HG02870 (cell line): Measurements from ENCODE around the gene REPS2.

Source experiments
- ATAC-seq: cut with Tn5 transposase; IDR thresholded peaks from one replicate; pipeline ENCODE4 v1.9.1; 2021; ENCODE audit warnings: mild to moderate bottlenecking, moderate library complexity; ENCODE audit not compliant: unreplicated experiment

The REPS2 gene

DNA sequence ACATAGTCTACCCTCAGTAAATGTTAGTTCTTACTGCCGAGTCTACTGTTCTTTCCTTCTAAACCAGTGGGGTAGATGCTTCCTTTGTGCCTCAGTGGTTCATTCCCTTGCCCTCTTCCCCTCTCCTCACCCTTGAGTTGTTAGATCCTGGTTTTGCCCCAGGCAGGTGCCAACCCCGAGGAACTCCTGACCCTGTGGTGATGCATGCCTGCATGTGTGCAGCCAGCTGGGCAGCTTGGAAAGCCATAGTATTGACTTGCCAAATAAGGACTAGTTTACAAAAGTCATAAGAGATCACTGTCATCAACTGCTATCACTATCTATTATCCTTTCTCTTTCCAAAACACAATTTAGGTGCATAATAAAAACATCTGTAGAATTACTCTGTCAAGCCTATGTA is 50.9 kb downstream of the REPS2 start:
- no peak for ATAC-seq

DNA sequence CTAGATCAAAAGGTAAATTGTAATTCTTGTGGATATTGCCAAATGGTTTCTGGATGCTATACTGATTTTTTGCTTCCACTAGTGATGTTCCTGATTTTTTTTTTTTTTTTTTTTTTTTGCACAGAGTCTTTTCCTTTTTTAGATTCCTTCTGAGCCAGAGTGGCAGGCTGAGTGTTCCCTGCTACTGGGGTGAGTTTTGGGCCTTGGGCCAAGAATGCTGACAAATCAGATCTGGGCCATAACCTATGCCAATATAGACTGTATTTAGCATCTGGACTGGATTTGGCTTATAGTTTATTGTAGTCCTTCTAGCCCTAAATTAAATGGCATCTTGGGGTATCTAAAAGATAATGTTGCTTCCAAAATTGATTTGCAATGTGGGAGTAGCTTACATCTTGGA is 52.8 kb downstream of the REPS2 start:
- ATAC-seq, result no peak

DNA sequence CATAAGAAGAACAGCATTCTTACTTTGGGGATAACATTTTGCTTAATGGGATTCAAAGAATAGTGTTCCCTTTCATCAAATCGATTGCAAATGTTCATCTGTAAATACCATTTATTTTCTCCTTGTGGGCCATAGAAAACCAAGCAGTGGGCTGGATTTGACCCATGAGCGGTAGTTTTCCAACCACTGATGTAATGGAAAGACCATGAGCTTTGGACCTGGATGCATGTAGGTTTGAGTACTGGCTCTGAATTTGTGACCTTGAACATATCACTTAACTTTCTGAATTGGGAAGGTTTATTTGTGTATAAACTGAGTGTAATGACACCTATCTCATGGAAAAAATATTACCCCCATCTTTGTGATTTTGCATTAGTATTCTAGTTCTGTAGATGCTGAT is 54.3 kb downstream of the REPS2 start:
- ATAC-seq, result no peak

DNA sequence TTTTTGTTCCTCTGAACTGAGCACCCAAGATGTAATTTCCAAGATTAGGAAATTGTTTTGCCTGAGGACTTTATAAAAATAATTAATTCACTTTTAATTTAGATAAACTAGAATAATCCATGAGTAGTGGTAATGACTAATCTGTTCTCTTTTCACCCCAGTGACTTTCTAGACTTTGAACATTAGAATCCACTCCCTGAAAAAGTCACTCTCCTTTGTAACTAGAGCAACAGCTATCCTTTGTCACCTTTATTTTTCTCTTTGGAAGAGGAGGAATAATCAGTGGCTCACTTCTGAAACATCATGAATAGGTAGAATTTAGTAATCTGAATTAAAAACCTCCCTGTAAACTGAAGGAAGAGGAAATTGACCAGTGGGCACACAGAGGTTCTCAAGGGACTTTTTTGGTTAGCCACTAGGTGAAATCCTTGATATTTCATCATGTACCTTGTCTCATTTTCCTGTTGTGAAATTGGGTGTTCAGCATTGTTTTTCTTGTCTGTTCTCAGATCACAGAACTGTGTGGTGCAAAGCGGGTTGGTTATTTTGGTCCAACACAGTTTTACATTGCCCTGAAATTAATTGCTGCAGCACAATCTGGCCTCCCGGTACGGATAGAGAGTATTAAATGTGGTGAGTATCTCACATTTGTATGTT is 59.4 kb downstream of the REPS2 start:
- no peak for ATAC-seq

DNA sequence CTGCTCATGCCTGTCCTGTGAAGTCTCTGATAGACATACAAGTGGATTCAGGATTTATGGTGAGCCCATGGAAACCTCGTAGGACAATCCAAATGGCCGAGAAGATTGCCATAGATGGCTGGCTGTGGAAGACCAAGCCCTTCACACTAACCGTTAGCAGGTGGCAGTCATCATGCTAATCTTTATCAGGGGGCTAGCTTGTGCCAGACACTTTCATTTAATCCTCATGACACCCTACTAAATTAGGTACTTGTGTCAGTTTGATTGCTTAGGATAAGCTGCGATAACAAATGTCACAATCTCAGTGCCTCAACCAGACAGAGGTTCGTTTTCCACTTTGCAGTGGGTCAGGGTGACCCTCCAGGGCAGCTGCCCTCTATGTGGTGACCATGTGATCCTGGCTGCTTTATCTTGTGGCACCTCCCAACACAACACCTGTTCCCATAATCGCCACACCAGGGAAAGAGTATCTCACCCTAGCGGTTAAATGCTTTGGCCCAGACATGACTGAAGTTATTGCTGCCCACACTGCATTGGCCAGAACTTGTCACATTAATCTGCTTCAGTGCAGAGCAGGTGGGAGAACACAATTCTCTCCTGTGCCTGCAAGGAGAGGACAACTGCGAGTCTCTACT is 60.8 kb downstream of the REPS2 start:
- no peak for ATAC-seq

DNA sequence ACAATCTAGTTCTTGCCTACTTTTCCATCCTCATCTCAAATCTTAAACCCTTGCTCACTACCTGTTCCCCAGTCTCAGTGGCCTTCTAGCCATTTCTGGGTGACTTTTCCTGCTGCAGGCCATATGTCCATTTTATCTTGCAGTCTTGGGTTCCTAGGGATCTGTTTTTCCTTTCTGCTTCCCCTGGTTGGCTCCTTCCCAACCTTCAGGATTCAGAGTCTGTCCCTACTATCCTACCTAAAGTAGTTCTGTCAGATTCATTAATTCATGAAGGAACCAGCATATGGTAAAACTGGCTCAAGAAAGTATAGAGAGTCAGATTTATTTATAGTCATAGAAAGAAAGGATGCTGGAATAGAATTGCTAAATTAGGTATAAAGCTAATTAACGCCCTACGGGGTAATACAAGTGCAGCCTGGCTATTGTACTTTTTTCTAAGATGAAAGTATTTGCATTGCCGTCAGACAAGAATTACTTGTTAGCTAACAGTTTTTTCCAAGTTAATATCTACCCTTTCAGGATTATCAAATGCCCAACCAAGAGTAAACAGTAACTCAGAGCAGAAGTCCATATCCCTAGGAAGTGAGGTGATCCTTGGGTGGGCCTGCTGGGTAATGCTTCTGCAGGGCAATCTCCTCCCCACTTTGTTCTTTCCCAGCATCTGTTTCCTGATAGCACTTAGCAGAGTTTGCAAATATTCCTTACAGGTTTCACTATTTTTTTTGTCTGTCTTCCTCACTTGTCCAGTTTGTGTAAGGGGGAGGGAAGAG is 63.6 kb downstream of the REPS2 start:
- no peak for ATAC-seq

DNA sequence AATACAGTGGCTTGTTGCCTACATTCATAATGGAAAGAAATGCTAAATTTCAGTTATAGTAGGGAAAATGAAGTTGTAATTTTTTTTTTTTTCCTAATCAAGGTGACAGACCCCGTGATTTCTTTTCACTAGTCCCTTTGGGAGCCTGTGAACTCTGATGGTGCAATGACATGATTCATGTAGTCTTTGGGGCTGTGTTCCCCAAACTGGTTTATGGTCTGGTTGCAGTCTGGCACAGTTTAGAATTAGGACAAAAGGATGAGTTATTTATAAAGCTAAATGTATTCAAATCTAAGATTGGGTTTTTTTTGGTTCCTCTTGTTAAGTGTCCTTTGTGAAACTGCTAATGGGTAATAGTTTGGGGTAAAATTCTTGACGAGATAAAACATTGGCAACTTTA is 66.0 kb downstream of the REPS2 start:
- ATAC-seq, result no peak

DNA sequence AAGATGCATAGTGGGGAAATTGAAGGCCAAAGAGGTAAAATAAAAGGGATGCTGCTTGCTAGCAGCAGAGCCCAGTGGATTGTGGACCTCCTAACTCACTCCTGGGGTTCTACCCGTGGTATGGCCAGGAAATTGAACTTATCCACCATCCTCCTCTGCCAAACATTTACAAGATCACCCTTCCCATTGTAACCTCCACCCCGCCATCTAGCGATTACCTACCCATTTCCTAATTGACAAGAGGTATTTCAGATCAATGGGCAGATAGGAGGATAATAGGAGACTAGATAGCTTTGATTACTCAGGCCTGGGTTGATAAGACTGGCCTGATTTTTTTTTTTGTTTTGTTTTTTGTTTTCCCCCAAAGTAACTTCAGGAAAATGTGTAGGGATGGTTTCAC is 67.8 kb downstream of the REPS2 start:
- ATAC-seq, result no peak

DNA sequence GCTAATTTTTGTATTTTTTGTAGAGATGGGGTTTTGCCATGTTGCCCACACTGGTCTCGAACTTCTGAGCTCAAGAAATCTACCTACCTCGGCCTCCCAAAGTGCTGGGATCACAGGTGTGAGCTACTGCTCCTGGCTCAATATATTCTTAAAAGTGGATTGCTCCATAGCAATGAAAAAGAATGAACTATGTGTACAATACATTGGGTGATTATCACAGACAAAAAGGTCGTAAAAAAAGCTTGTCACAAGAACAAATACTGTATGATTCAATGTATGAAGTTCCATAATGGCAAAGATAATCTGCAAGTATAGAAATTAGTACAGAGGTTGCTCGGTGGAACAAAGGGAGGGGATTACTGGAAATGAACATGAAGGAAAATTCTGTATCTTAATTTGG is 70.7 kb downstream of the REPS2 start:
- no peak for ATAC-seq

DNA sequence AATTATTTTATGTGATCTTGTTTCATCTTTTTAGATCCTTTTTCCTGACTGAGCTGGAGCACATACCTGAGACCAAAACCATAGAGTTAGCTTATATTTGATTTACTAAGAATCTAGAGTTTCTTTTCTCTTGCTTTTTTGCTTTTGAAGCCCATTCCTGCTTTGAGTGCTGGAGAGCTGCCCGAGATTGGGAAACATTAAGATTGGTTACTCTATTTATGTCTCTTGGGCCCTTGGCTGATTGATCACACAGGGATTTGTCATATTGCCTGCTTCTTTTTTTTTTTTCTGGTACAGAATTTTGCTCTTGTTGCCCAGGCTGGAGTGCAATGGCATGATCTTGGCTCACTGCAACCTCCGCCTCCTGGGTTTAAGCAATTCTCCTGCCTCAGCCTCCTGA is 73.9 kb downstream of the REPS2 start:
- no peak for ATAC-seq

DNA sequence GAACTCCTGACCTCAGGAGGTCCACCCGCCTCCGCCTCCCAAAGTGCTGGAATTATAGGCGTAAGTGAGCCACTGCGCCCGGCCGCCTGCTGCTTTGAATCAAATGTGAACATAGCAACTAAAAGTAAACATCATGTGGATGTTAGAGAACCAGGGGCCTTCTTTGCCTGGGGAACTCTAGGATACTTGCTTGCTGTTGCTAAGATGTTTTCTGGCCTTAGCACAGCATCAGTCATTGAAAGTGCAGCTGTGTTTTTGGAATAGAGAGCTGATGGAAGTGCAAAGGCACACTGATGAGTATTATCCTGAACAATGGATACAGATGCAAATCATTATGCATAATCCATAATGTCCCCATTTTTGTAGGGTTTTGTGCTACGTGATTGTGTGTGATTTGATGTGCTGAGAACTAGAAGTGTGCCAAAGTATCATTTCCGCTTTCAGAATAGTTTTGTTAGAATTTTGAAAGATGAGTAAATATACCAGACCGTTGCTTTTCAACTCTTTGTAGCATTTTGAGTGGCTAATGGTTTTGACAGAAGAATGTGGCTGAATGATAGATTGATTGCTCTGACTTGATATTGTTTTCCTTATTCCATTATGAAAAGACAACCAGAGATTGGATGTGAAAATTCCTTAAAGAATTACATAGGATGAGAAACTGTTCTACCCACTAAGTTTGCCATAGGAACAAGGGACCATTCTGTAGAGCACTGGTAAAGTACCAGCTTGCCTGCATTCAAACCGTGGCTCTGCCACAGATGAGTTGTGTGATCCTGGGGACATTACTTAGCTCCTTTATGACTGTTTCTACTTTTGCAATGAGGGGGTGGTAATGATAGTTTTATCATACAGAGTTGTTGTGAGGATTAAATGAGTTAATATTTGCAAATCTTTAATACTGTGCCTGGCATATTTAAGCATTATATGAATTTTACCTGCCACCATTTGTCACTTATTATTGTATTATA is 74.7 kb downstream of the REPS2 start:
- no peak for ATAC-seq

DNA sequence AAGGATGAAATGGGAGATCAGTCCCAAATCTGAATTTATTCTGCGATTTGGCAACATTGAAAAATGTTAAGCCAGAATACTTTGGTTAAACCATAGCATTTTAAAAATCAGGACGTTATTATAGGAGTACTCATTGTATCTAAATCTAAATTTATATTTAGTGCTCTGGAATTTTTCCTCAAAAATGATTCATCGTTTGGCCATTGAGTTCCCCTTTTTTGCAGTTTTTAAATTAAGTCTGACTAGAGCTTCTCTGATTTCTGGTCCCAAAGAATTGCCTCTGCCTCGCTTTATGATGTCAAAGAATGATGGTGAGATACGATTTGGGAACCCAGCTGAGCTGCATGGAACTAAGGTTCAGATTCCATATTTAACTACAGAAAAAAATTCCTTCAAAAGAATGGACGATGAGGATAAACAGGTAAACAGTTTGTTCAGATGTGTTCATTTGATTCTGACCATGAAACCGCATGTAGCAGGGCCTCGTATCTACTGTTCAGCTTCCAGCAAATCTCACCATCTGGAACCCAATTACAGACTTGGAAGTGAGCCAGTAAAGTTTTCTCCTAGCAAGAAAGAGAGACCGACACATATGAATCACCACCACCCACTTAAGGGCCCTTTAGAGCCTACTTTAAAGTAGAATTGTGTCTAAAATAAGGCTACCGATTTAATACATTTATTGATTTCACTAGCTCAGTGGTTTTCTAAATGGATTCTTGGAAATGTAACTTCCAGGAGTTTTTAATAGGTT is 75.6 kb downstream of the REPS2 start:
- ATAC-seq, result no peak

DNA sequence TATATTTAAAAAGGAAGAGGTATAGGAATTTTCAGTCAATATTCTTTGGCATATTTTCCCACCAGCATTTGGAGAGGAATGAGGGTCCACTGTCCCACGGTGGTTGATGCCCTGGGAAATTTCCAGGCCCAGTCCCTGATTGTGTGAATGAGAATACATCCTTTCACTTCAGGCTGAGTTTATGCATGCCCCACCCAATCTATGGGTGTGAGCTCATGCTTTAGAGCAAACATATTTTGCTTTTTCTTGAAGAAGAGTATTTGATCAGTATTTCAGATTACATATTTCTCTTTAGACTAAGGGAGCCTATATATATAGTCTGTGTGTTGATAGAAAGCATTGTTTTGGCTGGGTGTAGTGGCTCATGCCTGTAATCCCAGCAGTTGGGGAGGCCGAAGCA is 77.2 kb downstream of the REPS2 start:
- no peak for ATAC-seq

DNA sequence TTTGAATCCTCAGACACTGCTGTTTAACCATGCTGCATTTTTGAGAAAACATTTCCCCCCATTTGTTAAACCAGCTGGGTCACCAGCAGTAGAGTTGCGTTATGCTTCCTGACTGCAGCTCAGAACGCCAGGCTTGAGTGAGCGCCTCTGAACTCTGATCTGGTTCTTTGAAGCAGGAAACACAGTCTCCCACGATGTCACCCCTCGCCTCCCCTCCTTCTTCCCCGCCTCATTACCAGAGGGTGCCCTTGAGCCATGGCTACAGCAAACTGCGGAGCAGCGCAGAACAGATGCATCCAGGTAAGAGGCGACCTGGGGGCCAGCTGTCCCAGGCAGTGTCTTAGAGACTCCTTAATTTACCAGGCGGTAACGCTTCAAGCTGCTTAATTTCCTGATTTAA is 78.4 kb downstream of the REPS2 start:
- no peak for ATAC-seq

DNA sequence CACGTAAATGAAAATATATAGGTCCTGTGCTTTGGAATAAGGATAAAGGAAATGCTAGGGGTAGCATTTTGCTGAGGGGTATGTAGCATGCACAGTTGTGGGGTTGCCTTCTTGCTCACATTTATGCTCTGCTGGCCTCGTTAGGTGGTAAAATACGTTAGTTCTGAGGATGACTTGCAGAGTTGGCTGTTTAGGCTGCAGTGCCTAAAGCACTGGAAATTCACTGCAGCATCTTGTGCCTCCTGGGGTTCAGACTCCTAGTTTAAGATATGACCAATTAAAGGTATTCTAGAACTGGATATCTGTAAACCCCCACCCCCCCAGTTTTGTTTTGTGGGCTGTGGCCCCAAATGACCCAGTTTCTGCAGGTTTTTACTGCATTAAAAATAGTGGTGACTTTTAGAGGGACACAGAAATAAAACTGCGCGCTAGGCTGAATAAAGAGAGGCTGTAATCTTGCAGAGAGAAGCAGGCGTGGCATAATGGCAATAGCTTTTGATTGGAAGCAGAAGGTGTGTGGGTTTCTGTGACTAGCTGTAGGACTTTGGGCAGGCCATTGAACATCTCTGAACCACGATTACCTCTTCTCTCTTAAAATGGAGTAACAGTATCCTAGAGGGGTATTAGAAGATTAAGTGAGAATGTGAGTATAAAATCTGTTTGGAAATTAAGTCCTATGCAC is 79.3 kb downstream of the REPS2 start:
- ATAC-seq, result no peak

DNA sequence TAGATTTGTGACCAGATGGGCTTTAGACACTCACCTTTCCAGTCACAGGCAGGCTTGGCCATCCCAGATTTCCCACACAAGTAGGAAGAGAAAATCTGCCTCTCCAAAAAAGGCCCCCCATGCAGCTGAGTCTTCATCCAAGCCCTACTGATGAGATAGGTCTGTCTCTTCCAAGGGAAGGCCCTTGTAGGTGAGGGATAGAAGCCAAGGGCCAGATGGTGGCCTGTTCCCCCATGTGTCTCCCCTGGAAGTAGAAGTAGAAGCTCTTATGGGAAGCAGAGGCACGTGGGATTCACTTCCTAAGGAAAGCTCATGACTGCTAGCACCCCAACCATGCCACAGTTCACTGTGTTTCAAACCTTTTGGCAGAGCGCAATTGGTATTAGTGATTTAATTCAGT is 81.5 kb downstream of the REPS2 start:
- no peak for ATAC-seq

DNA sequence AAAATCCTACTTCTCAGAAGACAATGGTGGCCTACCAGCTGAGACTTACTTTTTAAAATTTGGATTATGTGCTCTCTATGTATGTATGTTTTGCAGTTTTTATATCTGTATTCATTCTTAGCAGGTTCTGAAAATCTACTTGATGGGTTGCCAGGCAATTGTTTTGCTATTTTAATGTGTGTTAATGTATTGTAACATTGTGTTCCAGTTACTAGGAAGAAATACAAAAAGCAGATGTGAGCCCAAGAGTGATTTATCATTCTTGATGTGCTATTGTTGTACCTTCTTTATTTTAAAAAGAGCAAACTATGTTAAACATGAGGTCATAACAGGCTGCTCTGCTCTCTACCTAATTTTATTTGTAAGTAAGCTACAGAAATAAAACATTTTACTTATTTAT is 81.9 kb downstream of the REPS2 start:
- ATAC-seq, result no peak

DNA sequence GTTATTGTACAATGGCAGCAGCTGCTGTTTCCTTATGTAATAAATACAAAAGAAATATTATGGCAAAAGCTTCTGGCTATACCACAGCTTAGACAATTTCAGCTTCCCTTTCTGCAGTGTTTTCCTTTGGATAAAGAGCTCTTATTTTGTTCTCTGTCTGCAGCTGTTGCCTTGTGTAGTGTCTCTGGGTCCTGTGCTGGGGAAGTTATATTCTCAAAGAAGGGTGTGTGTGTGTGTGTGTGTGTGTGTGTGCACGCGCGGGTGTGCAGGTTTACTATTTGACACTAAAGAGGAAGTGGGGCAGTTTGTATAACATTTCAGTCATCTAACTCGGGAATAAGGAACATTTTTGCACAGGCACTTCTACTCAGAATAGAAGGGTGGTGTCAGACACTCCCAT is 83.6 kb downstream of the REPS2 start:
- no peak for ATAC-seq

DNA sequence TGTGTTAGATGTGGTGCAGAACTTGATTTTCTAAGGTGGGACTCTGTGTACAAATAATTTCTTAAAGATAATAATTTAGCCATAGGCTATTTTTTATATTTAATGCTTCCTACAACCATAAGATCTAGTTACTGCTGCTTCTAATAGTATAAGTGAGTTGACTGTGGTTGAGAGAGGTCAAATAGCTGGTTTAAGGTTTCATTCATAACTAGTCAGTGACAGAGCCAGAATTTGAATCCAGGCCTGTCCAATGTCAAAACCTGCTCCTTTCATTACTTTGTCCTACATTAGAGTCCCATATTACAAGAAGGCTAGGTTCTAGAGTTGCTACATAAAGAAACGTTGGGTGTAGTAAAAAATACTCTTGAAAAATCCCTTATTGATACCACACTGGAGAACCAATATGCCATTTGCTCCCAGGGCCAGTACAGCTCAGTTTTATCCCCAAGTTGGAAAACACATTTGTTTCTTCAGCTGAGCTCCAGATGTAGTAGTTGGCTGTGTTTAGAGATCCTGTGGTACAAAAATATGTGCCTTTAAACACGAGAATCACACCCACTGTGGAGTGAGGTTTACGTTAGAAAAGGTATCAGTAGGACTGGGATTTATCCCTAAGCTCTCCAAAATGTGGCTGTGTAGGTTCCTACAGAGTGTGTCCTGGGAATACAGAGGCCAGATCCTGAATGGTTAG is 84.3 kb downstream of the REPS2 start:
- ATAC-seq, result no peak
